GM23248 (cell line): ENCODE measurements around the gene TXNRD2. TPM values are rescaled to one million over a fixed set of nuclear protein-coding genes. Genes with fewer than 3 reads are reported as not detected.

Source experiments
- DNase-seq: peaks from one replicate; pipeline ENCODE4 v3.0.0-alpha.2; 2015
- H2AFZ ChIP-seq: fragments of 200-600 bp; sonication (generic); 2 replicates; pipeline ENCODE4 v1.6.1; 2016; ENCODE audit warnings: antibody characterized with exemption
- H3F3A ChIP-seq: fragments of 200-600 bp; sonication (generic); 2 replicates; pipeline ENCODE4 v1.6.1; 2016; ENCODE audit warnings: mild to moderate bottlenecking, antibody characterized with exemption, mixed run types; ENCODE audit not compliant: insufficient read depth
- H3K27ac ChIP-seq: fragments of 200-600 bp; sonication (generic); 2 replicates; pipeline ENCODE4 v1.5.1; 2016; ENCODE audit warnings: mild to moderate bottlenecking
- H3K27me3 ChIP-seq: fragments of 200-600 bp; sonication (generic); replicated peaks from 2 replicates; pipeline ENCODE4 v1.6.1; 2016; ENCODE audit warnings: mild to moderate bottlenecking; ENCODE audit not compliant: insufficient read depth
- H3K36me3 ChIP-seq: fragments of 200-600 bp; sonication (generic); 2 replicates; pipeline ENCODE4 v1.6.1; 2016; ENCODE audit warnings: low read depth, mild to moderate bottlenecking
- H3K4me1 ChIP-seq: fragments of 200-600 bp; sonication (generic); 2 replicates; pipeline ENCODE4 v1.6.1; 2016; ENCODE audit warnings: mild to moderate bottlenecking; ENCODE audit not compliant: insufficient read depth
- H3K4me2 ChIP-seq: fragments of 200-600 bp; sonication (generic); one replicate; pipeline ENCODE4 v1.6.1; 2016; ENCODE audit warnings: mild to moderate bottlenecking; ENCODE audit not compliant: unreplicated experiment
- H3K4me3 ChIP-seq: fragments of 200-600 bp; sonication (generic); 2 replicates; pipeline ENCODE4 v1.5.1; 2016; ENCODE audit warnings: mild to moderate bottlenecking
- H3K79me2 ChIP-seq: fragments of 200-600 bp; sonication (generic); 2 replicates; pipeline ENCODE4 v1.6.1; 2016; ENCODE audit warnings: mild to moderate bottlenecking; ENCODE audit not compliant: insufficient read depth
- H3K9ac ChIP-seq: fragments of 200-600 bp; sonication (generic); 2 replicates; pipeline ENCODE4 v1.6.1; 2016; ENCODE audit warnings: mild to moderate bottlenecking
- H3K9me2 ChIP-seq: fragments of 200-600 bp; sonication (generic); 2 replicates; pipeline ENCODE4 v1.6.1; 2016; ENCODE audit warnings: mixed run types, mild to moderate bottlenecking, moderate library complexity; ENCODE audit not compliant: insufficient read depth
- H3K9me3 ChIP-seq: fragments of 200-600 bp; sonication (generic); one replicate; pipeline ENCODE4 v1.6.1; 2017; ENCODE audit warnings: low read depth
- H4K20me1 ChIP-seq: fragments of 200-600 bp; sonication (generic); 2 replicates; pipeline ENCODE4 v1.6.0; 2016; ENCODE audit not compliant: insufficient read depth
- EZH2 ChIP-seq: fragments of 200-600 bp; sonication (generic); IDR thresholded peaks from 2 replicates; pipeline ENCODE4 v1.6.1; 2018; ENCODE audit warnings: antibody characterized with exemption, mild to moderate bottlenecking; ENCODE audit not compliant: insufficient read depth, poor library complexity, severe bottlenecking
- EZH2phosphoT487 ChIP-seq: fragments of 200-600 bp; sonication (generic); IDR thresholded peaks from 2 replicates; pipeline ENCODE4 v1.6.1; 2018; ENCODE audit warnings: antibody characterized with exemption, moderate library complexity, mild to moderate bottlenecking, low read depth; ENCODE audit not compliant: insufficient read depth
- WGBS, 2 experiments: methylation state at CpG; one replicate each; pipeline ENCODE4 v1.1.6; 2015 to 2017; ENCODE audit warnings: low lambda C conversion rate in 2 of 2, low coverage in 1 of 2; ENCODE audit errors: missing lambda C conversion rate in 2 of 2; 5-methylcytosine and 5-hydroxymethylcytosine counted together
- in situ Hi-C: fragments of 300-500 bp; cut with MboI; formaldehyde crosslinking; loops from 2 replicates; pipeline ENCODE4 v1.15.0; 2020
- polyA plus RNA-seq: library from polyadenylated mRNA; unstranded; fragments of >200 nt; fragmentation: Nextera tagmentation; extraction: Ambion mirVana; gene quantifications from 2 replicates; pipeline ENCODE4 v1.2.1, GENCODE V29; 2016
- total RNA-seq: library from RNA; depleted of rRNA; stranded (reverse); fragments of >200 nt; shearing (Covaris generic); gene quantifications from 2 replicates; pipeline ENCODE4 v1.2.3, GENCODE V29; 2014

Gene TXNRD2
- total and polyA plus RNA-seq, 2 experiments from 2014 or later = 20.1 to 24.8 TPM

- no peaks in the 10 kb centered on the region for H3K9me2 ChIP-seq
- no peaks in the 10 kb centered on the region for H3K27me3 ChIP-seq
- H3K36me3 ChIP-seq = no peaks in the 10 kb centered on the region
- peak overlapping the region; percentile 41 for H3K9ac ChIP-seq
- H4K20me1 ChIP-seq = no peaks in the 10 kb centered on the region
- H3K9me3 ChIP-seq = no peaks in the 10 kb centered on the region
- H3K4me1 ChIP-seq = peaks cover 42% of the 10 kb centered on the region
- in situ Hi-C loops = no loop called here
- H3K4me3 ChIP-seq = 0 out of 2 replicates have a peak overlapping the region, but pooled peaks have one; percentile 12
- H3K79me2 ChIP-seq = 0 out of 2 replicates have a peak, but pooled peaks cover 12% of the 10 kb centered on the region
- no peak for TF ChIP-seq EZH2phosphoT487
- TF ChIP-seq EZH2 = no peak
- H3F3A ChIP-seq = peaks cover 13% of the 10 kb centered on the region
- WGBS, 2 experiments = 63 to 65% methylated on average over 16 of the region's 16 CpGs
- peak; percentile 44 for DNase-seq
- peak overlapping the region; percentile 8; the same call in 1 of the 2 replicates for H3K27ac ChIP-seq
- no peak overlapping the region for H2AFZ ChIP-seq
- H3K4me2 ChIP-seq = peak overlapping the region; percentile 54
These were observed 63.0 kb downstream of the TXNRD2 start for GRCh38 chr22:19878461-19879245.

- peaks cover 42% of the 10 kb centered on the region for H3K4me1 ChIP-seq
- H3K4me2 ChIP-seq = no peak overlapping the region
- H3K27ac ChIP-seq = no peak overlapping the region
- H3K4me3 ChIP-seq = no peak overlapping the region
- H3K9me3 ChIP-seq = no peaks in the 10 kb centered on the region
- H3K27me3 ChIP-seq = no peaks in the 10 kb centered on the region
- H3K79me2 ChIP-seq = 0 out of 2 replicates have a peak, but pooled peaks cover 12% of the 10 kb centered on the region
- peaks cover 13% of the 10 kb centered on the region for H3F3A ChIP-seq
- H3K36me3 ChIP-seq = no peaks in the 10 kb centered on the region
- in situ Hi-C loops = no loop called here
- no peak overlapping the region for H3K9ac ChIP-seq
- TF ChIP-seq EZH2phosphoT487 (no peak), EZH2 (no peak)
- H4K20me1 ChIP-seq = no peaks in the 10 kb centered on the region
- no peak for DNase-seq
- WGBS, 2 experiments = 96% methylated on average over 20 of the region's 20 CpGs
- no peaks in the 10 kb centered on the region for H3K9me2 ChIP-seq
- no peak overlapping the region for H2AFZ ChIP-seq
These were observed 63.8 kb downstream of the TXNRD2 start for GRCh38 chr22:19877626-19878339.

- TF ChIP-seq EZH2phosphoT487 = no peak
- TF ChIP-seq EZH2 = no peak
- Histone ChIP-seq H3K9me2 (no peaks in the 10 kb centered on the region), H3K79me2 (0 out of 2 replicates have a peak, but pooled peaks cover 12% of the 10 kb centered on the region), H3F3A (peaks cover 8% of the 10 kb centered on the region), H4K20me1 (no peaks in the 10 kb centered on the region), H3K9ac (no peak overlapping the region), H3K4me1 (peaks cover 36% of the 10 kb centered on the region), H3K36me3 (no peaks in the 10 kb centered on the region), H3K27ac (no peak overlapping the region), H3K4me2 (no peak overlapping the region), H3K27me3 (no peaks in the 10 kb centered on the region), H3K9me3 (no peaks in the 10 kb centered on the region), H3K4me3 (no peak overlapping the region), H2AFZ (no peak overlapping the region)
- in situ Hi-C loops = no loop called here
- DNase-seq = no peak
- WGBS, 2 experiments = 85 to 90% methylated on average over 15 to 18 of the region's 18 CpGs
These were observed 64.5 kb downstream of the TXNRD2 start for GRCh38 chr22:19876941-19877625.

- Histone ChIP-seq H3K9ac (no peak overlapping the region), H3K9me3 (no peaks in the 10 kb centered on the region), H3K36me3 (no peaks in the 10 kb centered on the region), H3K4me3 (no peak overlapping the region), H4K20me1 (no peaks in the 10 kb centered on the region), H3K27ac (no peak overlapping the region), H3F3A (peaks cover 2% of the 10 kb centered on the region), H2AFZ (no peak overlapping the region), H3K4me1 (peaks cover 29% of the 10 kb centered on the region), H3K4me2 (no peak overlapping the region), H3K9me2 (no peaks in the 10 kb centered on the region), H3K27me3 (no peaks in the 10 kb centered on the region), H3K79me2 (0 out of 2 replicates have a peak, but pooled peaks cover 12% of the 10 kb centered on the region)
- TF ChIP-seq EZH2 (no peak), EZH2phosphoT487 (no peak)
- WGBS, 2 experiments = 88 to 89% methylated on average over 18 to 19 of the region's 21 CpGs
- in situ Hi-C loops = no loop called here
- DNase-seq = no peak
These were observed 65.2 kb downstream of the TXNRD2 start for GRCh38 chr22:19876314-19876940.
